ENCODE measurements around the gene KIAA1755. TPM values are rescaled to one million over a fixed set of nuclear protein-coding genes. Genes with fewer than 3 reads are reported as not detected.
A peak's percentile ranks its signal among the peaks of the same experiment; 100 is the strongest.

The KIAA1755 gene
- total and polyA plus RNA-seq, 2 of the 4 experiments (the other 2 are of a cell fraction): 2.5 to 5.1 TPM

DNA sequence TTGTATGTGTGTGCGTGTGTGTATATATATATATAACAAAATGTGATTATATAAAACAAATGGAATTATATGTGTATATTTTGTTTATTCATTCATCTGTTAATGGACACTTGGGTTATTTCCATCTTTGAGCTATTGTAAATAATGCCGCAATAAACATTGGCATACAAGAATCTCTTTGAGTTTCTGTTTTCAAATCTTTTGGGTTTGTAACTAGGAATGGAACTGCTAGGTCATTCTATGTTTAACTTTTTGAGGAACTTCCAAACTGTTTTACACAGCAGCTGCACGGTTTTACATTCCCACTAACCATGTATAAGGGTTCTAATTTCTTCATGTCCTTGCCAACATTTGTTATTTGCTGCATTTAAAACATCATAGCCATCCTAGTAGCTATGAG, 55.5 kb downstream of the KIAA1755 start:
- intact Hi-C loops (cut with micrococcal nuclease): no loop called here
- ATAC-seq (ENCODE audit: low read depth): peak; percentile 50
- Histone ChIP-seq H3K4me2 (ENCODE audit: low read depth, low read length) (peak overlapping the region; percentile 52; the same call in 1 of the 2 replicates), H3K14ac (replicated peaks; ENCODE audit: low read depth, low read length) (no peak overlapping the region), H2AFZ (replicated peaks; ENCODE audit: low read length, poor library complexity) (no peak overlapping the region), H3K79me1 (ENCODE audit: low read depth in 1 of 2, low read length in 2 of 2) (no peaks in the 10 kb centered on the region), H3K9me3 (ENCODE audit: control insufficient read depth, insufficient read depth, low read length) (no peaks in the 10 kb centered on the region), H3K9ac (ENCODE audit: low read depth, low read length) (no peak overlapping the region), H2AK5ac (ENCODE audit: low read depth, low read length) (no peak overlapping the region), H4K8ac (ENCODE audit: low read depth in 2 of 2, low read length in 2 of 2) (peak overlapping the region in 1 of 2 experiments; percentile 2; a peak in 1 of 4 replicates), H2BK120ac (ENCODE audit: low read depth, low read length) (no peak overlapping the region), H4K5ac (ENCODE audit: low read depth, low read length) (no peak overlapping the region), H4K20me1 (ENCODE audit: insufficient read depth, low read length) (no peaks in the 10 kb centered on the region), H3K23ac (ENCODE audit: low read depth, low read length) (no peak overlapping the region), H3K36me3 (ENCODE audit: control insufficient read depth, insufficient read depth, low read length) (no peaks in the 10 kb centered on the region), H2BK5ac (ENCODE audit: low read depth, low read length, poor library complexity, severe bottlenecking) (peak overlapping the region; percentile 82), H3K56ac (ENCODE audit: extremely low read depth, insufficient read depth, low read length) (no peak overlapping the region), H3K27me3 (ENCODE audit: control insufficient read depth, insufficient read depth, low read length) (no peaks in the 10 kb centered on the region), H2BK15ac (ENCODE audit: low read depth, low read length) (no peak overlapping the region), H4K91ac (ENCODE audit: insufficient read depth, low read depth, low read length) (no peak overlapping the region), H3K4me3 (ENCODE audit: insufficient read depth, low read depth, low read length) (no peak overlapping the region), H3K4me1 (ENCODE audit: control insufficient read depth, insufficient read depth, low read length) (peaks cover 12% of the 10 kb centered on the region), H3K27ac (ENCODE audit: insufficient read depth, low read length) (peak overlapping the region; percentile 44; the same call in 1 of the 2 replicates), H2BK20ac (ENCODE audit: low read depth, low read length) (no peak overlapping the region), H2AK9ac (replicated peaks; ENCODE audit: low read depth, low read length, poor library complexity) (no peak overlapping the region), H3K9me1 (ENCODE audit: insufficient read depth, low read length) (peaks cover 20% of the 10 kb centered on the region), H3K18ac (ENCODE audit: low read depth, low read length) (peak overlapping the region; percentile 87), H3K4ac (ENCODE audit: low read depth, low read length) (no peak overlapping the region)
- no TSS peak for BruUV-seq (replicated peaks)
- no CpG with 5 or more reads among the region's 3 CpGs for WGBS, 2 experiments (ENCODE audit: extremely low coverage in 2 of 2, insufficient read length in 1 of 2)
- TF ChIP-seq NFE2L2 (IDR thresholded peaks at IDR 0.05; ENCODE audit: low read depth, low read length): no peak
- no peak for TF ChIP-seq MXI1 (IDR thresholded peaks at IDR 0.05; ENCODE audit: borderline replicate concordance, low read depth, low read length)
- TF ChIP-seq BHLHE40 (IDR thresholded peaks at IDR 0.05; ENCODE audit: low read depth, low read length): no peak
- TF ChIP-seq RAD21 (IDR thresholded peaks at IDR 0.05; ENCODE audit: low read length): no peak
- TF ChIP-seq, protein P1, sequence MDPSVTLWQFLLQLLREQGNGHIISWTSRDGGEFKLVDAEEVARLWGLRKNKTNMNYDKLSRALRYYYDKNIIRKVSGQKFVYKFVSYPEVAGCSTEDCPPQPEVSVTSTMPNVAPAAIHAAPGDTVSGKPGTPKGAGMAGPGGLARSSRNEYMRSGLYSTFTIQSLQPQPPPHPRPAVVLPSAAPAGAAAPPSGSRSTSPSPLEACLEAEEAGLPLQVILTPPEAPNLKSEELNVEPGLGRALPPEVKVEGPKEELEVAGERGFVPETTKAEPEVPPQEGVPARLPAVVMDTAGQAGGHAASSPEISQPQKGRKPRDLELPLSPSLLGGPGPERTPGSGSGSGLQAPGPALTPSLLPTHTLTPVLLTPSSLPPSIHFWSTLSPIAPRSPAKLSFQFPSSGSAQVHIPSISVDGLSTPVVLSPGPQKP (IDR thresholded peaks at IDR 0.05; ENCODE audit: borderline replicate concordance, low read depth, low read length): no peak
- no peak for TF ChIP-seq FOS (IDR thresholded peaks at IDR 0.05; ENCODE audit: low read depth, low read length)
- no peak for TF ChIP-seq RCOR1 (IDR thresholded peaks at IDR 0.05; ENCODE audit: insufficient replicate concordance, low read length)
- ChIA-PET POLR2A (ENCODE audit: unreplicated experiment) (no interaction called here), CTCF (interaction anchor here (1.2 kb wide), 1 partner anchor 41 kb away, joined by 3 read pairs; no protein-coding TSS in a partner anchor)
- in situ Hi-C loops (cut with MboI; ENCODE audit: low sequenced_read_pairs): no loop called here
- peak; percentile 66 for DNase-seq
- dilution Hi-C loops (cut with HindIII; ENCODE audit: low sequenced_read_pairs, unreplicated experiment): no loop called here

All from IMR-90 (cell line).